Measurements from ENCODE around the gene TAOK1. TPM values are rescaled to one million over a fixed set of nuclear protein-coding genes. Genes with fewer than 3 reads are reported as not detected.
A peak's percentile ranks its signal among the peaks of the same experiment; 100 is the strongest.

Gene TAOK1
- total RNA-seq, 2 donors from 2014 or later = 40.0 to 42.0 TPM

- Mint-ChIP-seq H3K4me1 (peaks cover 22% of the 10 kb centered on the region), H3K27me3 (no peaks in the 10 kb centered on the region), H3K27ac (no peak overlapping the region), H3K4me3 (no peak overlapping the region), H3K36me3 (ENCODE audit: low read depth) (peaks cover 55% of the 10 kb centered on the region), H3K9me3 (no peaks in the 10 kb centered on the region)
- ATAC-seq (replicated peaks) = no peak
These were observed 4.6 kb downstream of the TAOK1 start for GRCh38 chr17:29394761-29395160.

- Mint-ChIP-seq H3K4me3 (no peak overlapping the region), H3K36me3 (ENCODE audit: low read depth) (peaks cover 61% of the 10 kb centered on the region), H3K9me3 (no peaks in the 10 kb centered on the region), H3K27ac (no peak overlapping the region), H3K4me1 (peaks cover 27% of the 10 kb centered on the region), H3K27me3 (no peaks in the 10 kb centered on the region)
- ATAC-seq (replicated peaks) = no peak
These were observed 5.9 kb downstream of the TAOK1 start for GRCh38 chr17:29396066-29396465.

- Mint-ChIP-seq H3K36me3 (ENCODE audit: low read depth) (peaks cover 58% of the 10 kb centered on the region), H3K9me3 (no peaks in the 10 kb centered on the region), H3K4me1 (peaks cover 16% of the 10 kb centered on the region), H3K27ac (no peak overlapping the region), H3K4me3 (no peak overlapping the region), H3K27me3 (no peaks in the 10 kb centered on the region)
- no peak for ATAC-seq (replicated peaks)
These were observed 9.5 kb downstream of the TAOK1 start for GRCh38 chr17:29399634-29400033.

- Mint-ChIP-seq H3K27me3 (no peaks in the 10 kb centered on the region), H3K4me3 (no peak overlapping the region), H3K4me1 (peaks cover 16% of the 10 kb centered on the region), H3K36me3 (ENCODE audit: low read depth) (peaks cover 64% of the 10 kb centered on the region), H3K9me3 (no peaks in the 10 kb centered on the region), H3K27ac (peak overlapping the region; percentile 23)
- ATAC-seq (replicated peaks) = no peak
These were observed 10.7 kb downstream of the TAOK1 start for GRCh38 chr17:29400818-29401217.

- H3K9me3 Mint-ChIP-seq = no peaks in the 10 kb centered on the region
- peak; percentile 16 for ATAC-seq (replicated peaks)
- H3K27ac Mint-ChIP-seq = peak overlapping the region; percentile 23
- H3K4me3 Mint-ChIP-seq = no peak overlapping the region
- no peaks in the 10 kb centered on the region for H3K27me3 Mint-ChIP-seq
- peaks cover 16% of the 10 kb centered on the region for H3K4me1 Mint-ChIP-seq
- peaks cover 68% of the 10 kb centered on the region for H3K36me3 Mint-ChIP-seq (ENCODE audit: low read depth)
These were observed 11.1 kb downstream of the TAOK1 start for GRCh38 chr17:29401258-29401657.

GRCh38 chr17:29407856-29408255 is 17.7 kb downstream of the TAOK1 start:
- Mint-ChIP-seq H3K36me3 (ENCODE audit: low read depth) (peaks cover 64% of the 10 kb centered on the region), H3K27me3 (no peaks in the 10 kb centered on the region), H3K4me3 (no peak overlapping the region), H3K27ac (peak overlapping the region; percentile 35), H3K9me3 (no peaks in the 10 kb centered on the region), H3K4me1 (peaks cover 23% of the 10 kb centered on the region)
- no peak for ATAC-seq (replicated peaks)

- Mint-ChIP-seq H3K4me3 (no peak overlapping the region), H3K27ac (no peak overlapping the region), H3K9me3 (no peaks in the 10 kb centered on the region), H3K4me1 (peaks cover 26% of the 10 kb centered on the region), H3K36me3 (ENCODE audit: low read depth) (peaks cover 55% of the 10 kb centered on the region), H3K27me3 (no peaks in the 10 kb centered on the region)
- no peak for ATAC-seq (replicated peaks)
These were observed 19.8 kb downstream of the TAOK1 start for GRCh38 chr17:29409963-29410362.

- peak; percentile 98 for ATAC-seq (replicated peaks)
- peak overlapping the region; percentile 80 for H3K27ac Mint-ChIP-seq
These were observed 22.8 kb downstream of the TAOK1 start for GRCh38 chr17:29412780-29413565.

GRCh38 chr17:29420128-29420527 is 30.0 kb downstream of the TAOK1 start:
- no peaks in the 10 kb centered on the region for H3K9me3 Mint-ChIP-seq
- no peak overlapping the region for H3K27ac Mint-ChIP-seq
- H3K27me3 Mint-ChIP-seq = no peaks in the 10 kb centered on the region
- H3K4me3 Mint-ChIP-seq = no peak overlapping the region
- ATAC-seq (replicated peaks) = no peak
- H3K4me1 Mint-ChIP-seq = no peaks in the 10 kb centered on the region
- peaks cover 42% of the 10 kb centered on the region for H3K36me3 Mint-ChIP-seq (ENCODE audit: low read depth)

More at GRCh38 chr17:29412780-29413565, 22.8 kb downstream of the TAOK1 start:
- peaks cover 29% of the 10 kb centered on the region for H3K36me3 Mint-ChIP-seq (ENCODE audit: low read depth)
- no peaks in the 10 kb centered on the region for H3K9me3 Mint-ChIP-seq
- H3K4me1 Mint-ChIP-seq = peaks cover 16% of the 10 kb centered on the region
- no peaks in the 10 kb centered on the region for H3K27me3 Mint-ChIP-seq
- H3K4me3 Mint-ChIP-seq = peak overlapping the region; percentile 43

- H3K4me1 Mint-ChIP-seq = no peaks in the 10 kb centered on the region
- no peaks in the 10 kb centered on the region for H3K36me3 Mint-ChIP-seq (ENCODE audit: low read depth)
- no peak for ATAC-seq (replicated peaks)
These were observed 40.1 kb downstream of the TAOK1 start for GRCh38 chr17:29430275-29430674.

GRCh38 chr17:29433541-29433940 is 43.4 kb downstream of the TAOK1 start:
- H3K9me3 Mint-ChIP-seq = no peaks in the 10 kb centered on the region
- H3K4me1 Mint-ChIP-seq = no peaks in the 10 kb centered on the region
- H3K4me3 Mint-ChIP-seq = no peak overlapping the region
- no peak overlapping the region for H3K27ac Mint-ChIP-seq
- ATAC-seq (replicated peaks) = no peak
- H3K27me3 Mint-ChIP-seq = no peaks in the 10 kb centered on the region
- H3K36me3 Mint-ChIP-seq (ENCODE audit: low read depth) = no peaks in the 10 kb centered on the region

More at GRCh38 chr17:29430275-29430674, 40.1 kb downstream of the TAOK1 start:
- H3K27me3 Mint-ChIP-seq = no peaks in the 10 kb centered on the region
- no peak overlapping the region for H3K4me3 Mint-ChIP-seq
- no peak overlapping the region for H3K27ac Mint-ChIP-seq
- no peaks in the 10 kb centered on the region for H3K9me3 Mint-ChIP-seq

GRCh38 chr17:29434550-29434949 is 44.4 kb downstream of the TAOK1 start:
- no peak for ATAC-seq (replicated peaks)
- Mint-ChIP-seq H3K4me1 (peaks cover 3% of the 10 kb centered on the region), H3K9me3 (no peaks in the 10 kb centered on the region), H3K27ac (no peak overlapping the region), H3K4me3 (no peak overlapping the region), H3K27me3 (no peaks in the 10 kb centered on the region), H3K36me3 (ENCODE audit: low read depth) (peaks cover 5% of the 10 kb centered on the region)

- Mint-ChIP-seq H3K4me1 (peaks cover 39% of the 10 kb centered on the region), H3K27me3 (no peaks in the 10 kb centered on the region), H3K36me3 (ENCODE audit: low read depth) (peaks cover 29% of the 10 kb centered on the region), H3K9me3 (no peaks in the 10 kb centered on the region), H3K4me3 (no peak overlapping the region), H3K27ac (peak overlapping the region; percentile 7)
- ATAC-seq (replicated peaks) = no peak
These were observed 52.3 kb downstream of the TAOK1 start for GRCh38 chr17:29442451-29442850.

GRCh38 chr17:29443041-29443739 is 53.0 kb downstream of the TAOK1 start:
- ATAC-seq (replicated peaks) = no peak
- H3K27ac Mint-ChIP-seq = peak overlapping the region; percentile 7
- H3K9me3 Mint-ChIP-seq = no peaks in the 10 kb centered on the region
- H3K4me3 Mint-ChIP-seq = no peak overlapping the region
- peaks cover 43% of the 10 kb centered on the region for H3K4me1 Mint-ChIP-seq
- peaks cover 29% of the 10 kb centered on the region for H3K36me3 Mint-ChIP-seq (ENCODE audit: low read depth)
- H3K27me3 Mint-ChIP-seq = no peaks in the 10 kb centered on the region

- peak; percentile 48 for ATAC-seq (replicated peaks)
- Mint-ChIP-seq H3K27ac (peak overlapping the region; percentile 43), H3K9me3 (no peaks in the 10 kb centered on the region), H3K27me3 (no peaks in the 10 kb centered on the region), H3K36me3 (ENCODE audit: low read depth) (peaks cover 24% of the 10 kb centered on the region), H3K4me3 (no peak overlapping the region), H3K4me1 (peaks cover 45% of the 10 kb centered on the region)
These were observed 54.4 kb downstream of the TAOK1 start for GRCh38 chr17:29444589-29444988.

All from activated T-helper 17 cell treated with anti-CD3 and anti-CD28 coated beads, Interleukin-2, amount 50 U/mL, for 72 hours (primary cell).